ENCODE measurements around the gene SUCLG2.

The SUCLG2 gene

DNA sequence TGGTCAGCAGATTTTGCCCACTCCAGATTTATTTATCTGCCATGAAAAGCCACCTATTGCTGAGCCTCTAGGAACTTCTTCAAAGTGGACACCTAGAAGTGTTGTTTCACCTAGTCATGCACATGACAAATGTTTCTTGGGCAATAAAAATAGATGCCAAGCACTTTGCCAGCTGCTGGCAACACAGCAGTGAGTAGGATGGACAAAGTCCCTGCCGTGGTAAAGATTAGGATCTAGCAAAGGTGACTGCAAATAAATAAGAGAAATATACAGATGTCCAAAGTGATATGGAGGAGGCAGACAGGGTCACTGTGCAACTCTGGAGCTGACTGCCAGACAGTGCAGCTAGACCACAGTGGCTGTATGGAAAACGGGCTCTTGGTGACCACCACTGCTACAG is 137.9 kb downstream of the SUCLG2 start:
- no peak overlapping the region for H3K27ac ChIP-seq
- no peak for TF ChIP-seq ZFX (IDR thresholded peaks at IDR 0.05)
- TF ChIP-seq, protein P1, sequence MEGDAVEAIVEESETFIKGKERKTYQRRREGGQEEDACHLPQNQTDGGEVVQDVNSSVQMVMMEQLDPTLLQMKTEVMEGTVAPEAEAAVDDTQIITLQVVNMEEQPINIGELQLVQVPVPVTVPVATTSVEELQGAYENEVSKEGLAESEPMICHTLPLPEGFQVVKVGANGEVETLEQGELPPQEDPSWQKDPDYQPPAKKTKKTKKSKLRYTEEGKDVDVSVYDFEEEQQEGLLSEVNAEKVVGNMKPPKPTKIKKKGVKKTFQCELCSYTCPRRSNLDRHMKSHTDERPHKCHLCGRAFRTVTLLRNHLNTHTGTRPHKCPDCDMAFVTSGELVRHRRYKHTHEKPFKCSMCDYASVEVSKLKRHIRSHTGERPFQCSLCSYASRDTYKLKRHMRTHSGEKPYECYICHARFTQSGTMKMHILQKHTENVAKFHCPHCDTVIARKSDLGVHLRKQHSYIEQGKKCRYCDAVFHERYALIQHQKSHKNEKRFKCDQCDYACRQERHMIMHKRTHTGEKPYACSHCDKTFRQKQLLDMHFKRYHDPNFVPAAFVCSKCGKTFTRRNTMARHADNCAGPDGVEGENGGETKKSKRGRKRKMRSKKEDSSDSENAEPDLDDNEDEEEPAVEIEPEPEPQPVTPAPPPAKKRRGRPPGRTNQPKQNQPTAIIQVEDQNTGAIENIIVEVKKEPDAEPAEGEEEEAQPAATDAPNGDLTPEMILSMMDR (conservative IDR thresholded peaks at IDR 0.05), result no peak

DNA sequence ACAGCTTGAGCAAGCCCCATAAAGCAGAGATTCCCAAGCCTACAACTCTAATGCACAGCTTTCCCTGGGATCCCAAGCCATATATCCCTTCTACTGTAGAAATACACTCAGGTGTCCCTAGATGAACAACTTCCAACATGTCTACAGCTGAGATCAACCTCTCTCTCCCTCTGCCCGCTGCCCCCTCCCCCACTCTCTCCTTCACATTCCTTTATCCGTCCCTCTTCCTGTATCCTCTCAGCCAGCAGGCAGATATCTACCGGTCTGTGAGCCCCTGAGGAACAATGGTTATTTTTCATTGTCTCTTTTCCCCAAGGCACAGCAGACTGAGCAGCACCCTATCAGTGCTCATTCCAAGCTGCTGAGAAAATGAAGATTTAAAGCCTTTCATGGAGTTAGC is 138.6 kb downstream of the SUCLG2 start:
- TF ChIP-seq, protein P1 (conservative IDR thresholded peaks at IDR 0.05), result no peak
- TF ChIP-seq ZFX (IDR thresholded peaks at IDR 0.05), result no peak
- no peak overlapping the region for H3K27ac ChIP-seq

DNA sequence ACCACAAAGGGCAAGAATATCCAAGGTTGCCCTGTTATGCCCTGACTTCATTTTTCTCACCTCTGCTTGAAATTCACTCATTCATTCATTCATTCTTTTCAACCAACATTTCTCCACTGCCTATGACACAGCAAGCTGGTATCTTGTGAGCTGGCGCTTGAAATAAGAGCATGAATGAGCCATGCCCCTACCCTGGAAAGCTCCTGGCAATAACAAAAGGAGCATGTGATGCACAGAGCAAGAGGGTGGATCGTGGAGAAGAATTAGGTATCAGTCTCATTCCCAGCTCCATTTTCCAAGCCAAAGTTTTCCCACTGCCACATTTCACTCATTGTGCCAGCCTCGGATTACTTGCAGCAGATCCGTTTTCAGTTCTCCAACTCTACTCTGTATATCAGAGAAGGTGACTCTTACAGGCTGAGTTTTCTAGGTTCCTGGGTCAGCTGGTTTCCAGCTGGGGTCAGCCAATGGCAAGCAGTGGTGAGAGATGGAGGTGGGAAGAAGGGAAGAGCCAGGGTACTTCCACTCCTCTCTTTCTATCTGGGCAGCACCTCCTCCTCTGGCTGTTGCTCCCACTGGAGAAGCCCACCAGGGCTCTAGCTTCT is 144.8 kb downstream of the SUCLG2 start:
- no peak overlapping the region for H3K27ac ChIP-seq
- TF ChIP-seq, protein P1 (conservative IDR thresholded peaks at IDR 0.05), result no peak
- TF ChIP-seq ZFX (IDR thresholded peaks at IDR 0.05), result no peak

DNA sequence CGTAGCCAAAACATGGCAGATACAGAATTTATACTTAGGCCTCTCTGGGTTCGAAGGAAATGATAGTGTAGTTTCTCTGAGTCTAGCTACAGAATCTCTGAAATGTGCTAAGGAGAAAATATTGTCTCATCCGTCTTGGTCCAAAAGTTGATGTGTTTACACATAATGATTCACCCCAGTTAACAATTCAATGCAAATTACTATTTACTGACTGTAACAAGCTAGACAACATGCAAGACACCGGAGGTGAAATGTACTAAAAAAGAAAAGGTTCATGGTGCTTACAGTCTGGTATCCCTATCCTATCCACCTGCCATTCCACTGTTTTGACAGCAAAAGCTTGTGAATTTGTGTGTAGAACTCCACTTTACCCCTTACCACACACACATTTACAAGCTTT is 146.8 kb downstream of the SUCLG2 start:
- H3K27ac ChIP-seq, result no peak overlapping the region
- no peak for TF ChIP-seq ZFX (IDR thresholded peaks at IDR 0.05)
- TF ChIP-seq, protein P1 (conservative IDR thresholded peaks at IDR 0.05), result no peak

DNA sequence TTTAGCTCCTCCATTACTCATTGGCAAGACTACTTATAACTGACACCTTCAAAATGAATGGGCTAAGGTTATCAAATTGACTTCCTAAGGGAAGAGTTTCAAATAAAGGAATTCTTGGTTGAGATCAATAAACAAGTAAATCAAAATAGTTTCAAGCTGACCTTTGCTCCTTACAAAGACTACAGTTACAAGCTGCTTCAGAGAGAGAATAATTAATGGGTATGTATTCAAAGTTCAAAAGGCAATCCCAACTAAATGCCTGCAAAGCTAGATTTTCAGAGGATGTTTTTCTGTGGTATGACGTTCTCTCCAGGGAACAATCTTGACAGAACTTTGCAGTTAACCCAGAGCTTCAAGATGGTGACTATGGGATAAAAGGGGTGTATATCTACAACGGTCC is 153.7 kb downstream of the SUCLG2 start:
- H3K27ac ChIP-seq, result no peak overlapping the region
- TF ChIP-seq, protein P1 (conservative IDR thresholded peaks at IDR 0.05), result no peak

DNA sequence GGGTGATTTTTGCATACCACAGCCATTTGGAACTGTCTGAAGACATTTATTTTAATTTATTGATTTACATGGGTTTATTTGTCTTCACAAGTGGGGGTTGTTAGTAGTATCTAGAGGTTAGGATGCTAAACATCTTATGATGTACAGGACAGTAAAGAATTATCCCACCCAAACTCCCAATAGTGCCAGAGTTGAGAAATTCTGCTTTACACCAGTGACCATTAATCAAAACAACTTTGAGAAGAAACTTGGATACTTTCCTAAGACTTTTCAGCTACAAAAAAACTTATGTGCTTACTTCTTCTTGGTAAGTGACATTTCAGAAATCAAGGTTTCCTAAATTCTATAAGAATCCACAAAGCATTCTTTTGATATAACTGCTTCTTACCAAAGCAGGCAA is 156.7 kb downstream of the SUCLG2 start:
- no peak overlapping the region for H3K27ac ChIP-seq
- TF ChIP-seq, protein P1 (conservative IDR thresholded peaks at IDR 0.05), result no peak
- no peak for TF ChIP-seq ZFX (IDR thresholded peaks at IDR 0.05)

DNA sequence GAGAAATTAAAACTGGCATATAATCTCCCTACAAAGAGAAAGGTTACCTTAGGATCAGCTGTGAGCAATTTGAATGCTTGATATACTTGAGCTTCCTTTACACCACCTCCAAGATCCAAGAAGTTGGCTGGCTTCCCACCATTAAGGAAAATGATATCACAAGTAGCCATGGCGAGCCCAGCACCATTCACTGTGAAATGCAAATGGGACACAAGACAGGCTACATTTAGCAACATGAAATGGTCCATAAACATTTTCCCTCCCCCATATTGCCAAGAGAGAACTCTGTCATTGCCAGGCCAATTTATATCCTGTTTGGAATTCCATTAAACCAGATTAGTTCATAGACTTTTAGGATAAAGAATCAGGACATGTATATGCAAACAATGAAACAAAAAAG is 158.7 kb downstream of the SUCLG2 start:
- H3K27ac ChIP-seq, result no peak overlapping the region
- TF ChIP-seq, protein P1 (conservative IDR thresholded peaks at IDR 0.05), result no peak
- no peak for TF ChIP-seq ZFX (IDR thresholded peaks at IDR 0.05)

All from C4-2B (cell line).